ENCODE measurements around the gene VSIG10L2.

GRCh38 chr11:125923012-125923579, 22.7 kb upstream of the VSIG10L2 start:
- TF ChIP-seq CTCF (IDR thresholded peaks at IDR 0.05) = peak; percentile 70 to 82 (median 76)
- TF ChIP-seq POLR2A (IDR thresholded peaks at IDR 0.05) = no peak
